WTC11 (cell line): ENCODE results near the gene FALEC. TPM values are rescaled to one million over a fixed set of nuclear protein-coding genes. Genes with fewer than 3 reads are reported as not detected.

ENCODE experiments used
- ELF4 ChIP-seq: sonication (generic); formaldehyde crosslinking; IDR thresholded peaks from 2 replicates; pipeline ENCODE4 v1.8.1; 2022; ENCODE audit warnings: low read depth, mild to moderate bottlenecking, moderate library complexity, missing genetic modification reagents
- FOXJ3 ChIP-seq: sonication (generic); formaldehyde crosslinking; IDR thresholded peaks from 2 replicates; pipeline ENCODE4 v1.9.0; 2021; ENCODE audit warnings: missing genetic modification reagents, mild to moderate bottlenecking, borderline replicate concordance
- GABPB1 ChIP-seq: sonication (generic); formaldehyde crosslinking; IDR thresholded peaks from 2 replicates; pipeline ENCODE4 v1.8.1; 2023; ENCODE audit warnings: mild to moderate bottlenecking, missing genetic modification reagents
- HMGA2 ChIP-seq: fragments of 250-450 bp; sonication (Bioruptor Pico); IDR thresholded peaks from 2 replicates; pipeline ENCODE4 v1.4.0; 2021; ENCODE audit warnings: mild to moderate bottlenecking, moderate library complexity
- IRF2 ChIP-seq: sonication (generic); formaldehyde crosslinking; IDR thresholded peaks from 2 replicates; pipeline ENCODE4 v1.8.0; 2022; ENCODE audit warnings: low read depth, missing genetic modification reagents, borderline replicate concordance
- JUN ChIP-seq: sonication (generic); formaldehyde crosslinking; IDR thresholded peaks from 2 replicates; pipeline ENCODE4 v1.8.0; 2023; ENCODE audit warnings: mild to moderate bottlenecking, missing genetic modification reagents
- KAT7 ChIP-seq: sonication (generic); formaldehyde crosslinking; IDR thresholded peaks from 2 replicates; pipeline ENCODE4 v1.8.1; 2023; ENCODE audit warnings: missing genetic modification reagents, mild to moderate bottlenecking, borderline replicate concordance
- MYBL2 ChIP-seq: sonication (generic); formaldehyde crosslinking; IDR thresholded peaks from 2 replicates; pipeline ENCODE4 v1.8.1; 2023; ENCODE audit warnings: mild to moderate bottlenecking, moderate library complexity, missing genetic modification reagents
- NFE2L1 ChIP-seq: sonication (generic); formaldehyde crosslinking; IDR thresholded peaks from 2 replicates; pipeline ENCODE4 v1.8.1; 2023; ENCODE audit warnings: missing genetic modification reagents
- OVOL2 ChIP-seq: fragments of 250-450 bp; sonication (Bioruptor Pico); IDR thresholded peaks from 2 replicates; pipeline ENCODE4 v1.9.0; 2021; ENCODE audit warnings: mild to moderate bottlenecking, borderline replicate concordance
- SP1 ChIP-seq: sonication (generic); formaldehyde crosslinking; conservative IDR thresholded peaks from 2 replicates; pipeline ENCODE4 v1.8.1; 2022; ENCODE audit warnings: missing genetic modification reagents
- TEAD4 ChIP-seq: sonication (generic); formaldehyde crosslinking; IDR thresholded peaks from 2 replicates; pipeline ENCODE4 v1.8.0; 2022; ENCODE audit warnings: mild to moderate bottlenecking, missing genetic modification reagents
- TP53 ChIP-seq: sonication (generic); formaldehyde crosslinking; IDR thresholded peaks from 2 replicates; pipeline ENCODE4 v1.8.1; 2023; ENCODE audit warnings: mild to moderate bottlenecking, missing genetic modification reagents
- ZNF138 ChIP-seq: sonication (generic); formaldehyde crosslinking; conservative IDR thresholded peaks from 2 replicates; pipeline ENCODE4 v1.8.1; 2022; ENCODE audit warnings: mild to moderate bottlenecking, moderate library complexity, missing genetic modification reagents
- ZNF219 ChIP-seq: sonication (generic); formaldehyde crosslinking; IDR thresholded peaks from 2 replicates; pipeline ENCODE4 v1.8.0; 2023; ENCODE audit warnings: missing genetic modification reagents, mild to moderate bottlenecking, borderline replicate concordance
- total RNA-seq: library from RNA; stranded (reverse); gene quantifications from 3 replicates; pipeline ENCODE4 v1.2.3, GENCODE V29; 2021
- TF ChIP-seq, protein P1 (sequence below): fragments of 250-450 bp; sonication (Bioruptor Pico); IDR thresholded peaks from 2 replicates; pipeline ENCODE4 v1.8.0; 2021; ENCODE audit warnings: mild to moderate bottlenecking
- TF ChIP-seq, protein P2 (sequence below): fragments of 200-600 bp; IDR thresholded peaks from 2 replicates; pipeline ENCODE4 v1.8.0; 2022; ENCODE audit warnings: antibody characterized with exemption
- TF ChIP-seq, protein P3 (sequence below): sonication (generic); formaldehyde crosslinking; IDR thresholded peaks from 2 replicates; pipeline ENCODE4 v1.8.0; 2022; ENCODE audit warnings: missing genetic modification reagents
- TF ChIP-seq, protein P4 (sequence below): sonication (generic); formaldehyde crosslinking; IDR thresholded peaks from 2 replicates; pipeline ENCODE4 v1.8.1; 2022; ENCODE audit warnings: low read depth, mild to moderate bottlenecking, moderate library complexity, missing genetic modification reagents, borderline replicate concordance
- TF ChIP-seq, protein P5 (sequence below): sonication (generic); formaldehyde crosslinking; IDR thresholded peaks from 2 replicates; pipeline ENCODE4 v1.8.1; 2023; ENCODE audit warnings: mild to moderate bottlenecking, missing genetic modification reagents, moderate library complexity
- TF ChIP-seq, protein P6 (sequence below): fragments of 250-450 bp; sonication (Bioruptor Pico); conservative IDR thresholded peaks from 2 replicates; pipeline ENCODE4 v1.9.0; 2021; ENCODE audit warnings: mild to moderate bottlenecking
- TF ChIP-seq, protein P7 (sequence below): sonication (generic); formaldehyde crosslinking; IDR thresholded peaks from 2 replicates; pipeline ENCODE4 v1.8.0; 2023; ENCODE audit warnings: missing genetic modification reagents
- TF ChIP-seq, protein P8 (sequence below): sonication (generic); formaldehyde crosslinking; IDR thresholded peaks from 2 replicates; pipeline ENCODE4 v1.8.1; 2023; ENCODE audit warnings: mild to moderate bottlenecking, missing genetic modification reagents, moderate library complexity
- TF ChIP-seq, protein P9 (sequence below): sonication (generic); formaldehyde crosslinking; IDR thresholded peaks from 2 replicates; pipeline ENCODE4 v1.8.1; 2023; ENCODE audit warnings: mild to moderate bottlenecking, missing genetic modification reagents

FALEC gene
- total RNA-seq, 1 experiment from 2014 or later, result 1.2 TPM

DNA sequence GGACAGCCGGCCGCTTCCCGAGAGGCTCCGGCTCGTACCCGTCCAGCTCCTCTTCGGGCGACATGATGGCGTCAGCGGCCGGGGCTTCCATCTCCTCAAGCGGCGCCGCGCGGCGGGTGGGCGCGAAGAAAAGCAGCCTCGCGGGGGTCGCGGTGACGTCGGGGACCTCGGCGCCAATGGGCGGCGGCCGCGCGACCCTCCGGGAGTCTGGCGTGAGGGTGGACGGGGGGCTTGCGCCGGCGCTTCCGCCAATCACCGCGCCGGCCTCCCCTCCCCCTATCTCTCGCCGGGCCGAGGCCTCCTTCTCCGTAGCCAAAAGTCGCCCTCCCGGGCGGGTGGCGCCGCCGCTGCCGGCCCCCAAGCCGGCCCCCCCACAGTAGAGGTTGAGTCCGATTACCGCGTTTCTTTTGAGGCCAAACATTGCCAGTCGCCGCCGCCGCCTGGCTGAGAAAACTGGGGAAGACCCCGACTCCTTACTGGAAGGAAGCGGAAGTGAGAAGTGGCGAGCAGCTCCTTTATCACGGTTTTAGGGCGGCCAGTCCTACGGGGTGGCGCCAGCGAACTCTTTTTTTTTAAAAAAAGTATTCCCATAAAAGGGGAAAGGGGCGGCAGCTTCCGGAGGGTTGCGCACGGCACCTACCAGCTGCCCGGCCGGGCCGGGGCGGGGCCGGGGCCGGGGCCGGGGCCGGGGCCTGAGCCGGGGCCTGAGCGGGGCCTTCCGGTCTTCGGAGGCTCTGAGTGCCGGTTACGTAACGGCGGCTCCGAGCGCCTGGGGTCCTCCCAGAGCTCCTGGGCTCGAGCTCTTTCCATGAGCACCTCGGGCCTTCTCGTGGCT is 63.8 kb downstream of the FALEC start, which contains the start of gene MCL1 (continued):
- peak; percentile 59 for TF ChIP-seq SP1 (CRISPR knock-in tag)
- peak; percentile 64; the same call in 1 of the 2 replicates for TF ChIP-seq GABPB1 (CRISPR knock-in tag)
- no peak for TF ChIP-seq KAT7
- TF ChIP-seq IRF2 (CRISPR knock-in tag), result no peak
- TF ChIP-seq, protein P1, sequence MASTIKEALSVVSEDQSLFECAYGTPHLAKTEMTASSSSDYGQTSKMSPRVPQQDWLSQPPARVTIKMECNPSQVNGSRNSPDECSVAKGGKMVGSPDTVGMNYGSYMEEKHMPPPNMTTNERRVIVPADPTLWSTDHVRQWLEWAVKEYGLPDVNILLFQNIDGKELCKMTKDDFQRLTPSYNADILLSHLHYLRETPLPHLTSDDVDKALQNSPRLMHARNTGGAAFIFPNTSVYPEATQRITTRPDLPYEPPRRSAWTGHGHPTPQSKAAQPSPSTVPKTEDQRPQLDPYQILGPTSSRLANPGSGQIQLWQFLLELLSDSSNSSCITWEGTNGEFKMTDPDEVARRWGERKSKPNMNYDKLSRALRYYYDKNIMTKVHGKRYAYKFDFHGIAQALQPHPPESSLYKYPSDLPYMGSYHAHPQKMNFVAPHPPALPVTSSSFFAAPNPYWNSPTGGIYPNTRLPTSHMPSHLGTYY (CRISPR knock-in tag), result no peak
- peak; percentile 65 for TF ChIP-seq NFE2L1 (CRISPR knock-in tag)
- no peak for TF ChIP-seq OVOL2 (CRISPR knock-in tag)
- TF ChIP-seq, protein P2, sequence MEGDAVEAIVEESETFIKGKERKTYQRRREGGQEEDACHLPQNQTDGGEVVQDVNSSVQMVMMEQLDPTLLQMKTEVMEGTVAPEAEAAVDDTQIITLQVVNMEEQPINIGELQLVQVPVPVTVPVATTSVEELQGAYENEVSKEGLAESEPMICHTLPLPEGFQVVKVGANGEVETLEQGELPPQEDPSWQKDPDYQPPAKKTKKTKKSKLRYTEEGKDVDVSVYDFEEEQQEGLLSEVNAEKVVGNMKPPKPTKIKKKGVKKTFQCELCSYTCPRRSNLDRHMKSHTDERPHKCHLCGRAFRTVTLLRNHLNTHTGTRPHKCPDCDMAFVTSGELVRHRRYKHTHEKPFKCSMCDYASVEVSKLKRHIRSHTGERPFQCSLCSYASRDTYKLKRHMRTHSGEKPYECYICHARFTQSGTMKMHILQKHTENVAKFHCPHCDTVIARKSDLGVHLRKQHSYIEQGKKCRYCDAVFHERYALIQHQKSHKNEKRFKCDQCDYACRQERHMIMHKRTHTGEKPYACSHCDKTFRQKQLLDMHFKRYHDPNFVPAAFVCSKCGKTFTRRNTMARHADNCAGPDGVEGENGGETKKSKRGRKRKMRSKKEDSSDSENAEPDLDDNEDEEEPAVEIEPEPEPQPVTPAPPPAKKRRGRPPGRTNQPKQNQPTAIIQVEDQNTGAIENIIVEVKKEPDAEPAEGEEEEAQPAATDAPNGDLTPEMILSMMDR, result no peak
- TF ChIP-seq JUN (CRISPR knock-in tag), result 0 out of 2 replicates have a peak, but pooled peaks have one; percentile 9
- TF ChIP-seq, protein P3, sequence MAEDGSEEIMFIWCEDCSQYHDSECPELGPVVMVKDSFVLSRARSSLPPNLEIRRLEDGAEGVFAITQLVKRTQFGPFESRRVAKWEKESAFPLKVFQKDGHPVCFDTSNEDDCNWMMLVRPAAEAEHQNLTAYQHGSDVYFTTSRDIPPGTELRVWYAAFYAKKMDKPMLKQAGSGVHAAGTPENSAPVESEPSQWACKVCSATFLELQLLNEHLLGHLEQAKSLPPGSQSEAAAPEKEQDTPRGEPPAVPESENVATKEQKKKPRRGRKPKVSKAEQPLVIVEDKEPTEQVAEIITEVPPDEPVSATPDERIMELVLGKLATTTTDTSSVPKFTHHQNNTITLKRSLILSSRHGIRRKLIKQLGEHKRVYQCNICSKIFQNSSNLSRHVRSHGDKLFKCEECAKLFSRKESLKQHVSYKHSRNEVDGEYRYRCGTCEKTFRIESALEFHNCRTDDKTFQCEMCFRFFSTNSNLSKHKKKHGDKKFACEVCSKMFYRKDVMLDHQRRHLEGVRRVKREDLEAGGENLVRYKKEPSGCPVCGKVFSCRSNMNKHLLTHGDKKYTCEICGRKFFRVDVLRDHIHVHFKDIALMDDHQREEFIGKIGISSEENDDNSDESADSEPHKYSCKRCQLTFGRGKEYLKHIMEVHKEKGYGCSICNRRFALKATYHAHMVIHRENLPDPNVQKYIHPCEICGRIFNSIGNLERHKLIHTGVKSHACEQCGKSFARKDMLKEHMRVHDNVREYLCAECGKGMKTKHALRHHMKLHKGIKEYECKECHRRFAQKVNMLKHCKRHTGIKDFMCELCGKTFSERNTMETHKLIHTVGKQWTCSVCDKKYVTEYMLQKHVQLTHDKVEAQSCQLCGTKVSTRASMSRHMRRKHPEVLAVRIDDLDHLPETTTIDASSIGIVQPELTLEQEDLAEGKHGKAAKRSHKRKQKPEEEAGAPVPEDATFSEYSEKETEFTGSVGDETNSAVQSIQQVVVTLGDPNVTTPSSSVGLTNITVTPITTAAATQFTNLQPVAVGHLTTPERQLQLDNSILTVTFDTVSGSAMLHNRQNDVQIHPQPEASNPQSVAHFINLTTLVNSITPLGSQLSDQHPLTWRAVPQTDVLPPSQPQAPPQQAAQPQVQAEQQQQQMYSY (CRISPR knock-in tag), result no peak
- no peak; the same call in 1 of the 2 replicates for TF ChIP-seq MYBL2 (CRISPR knock-in tag)
- TF ChIP-seq ZNF138 (CRISPR knock-in tag), result no peak
- TF ChIP-seq HMGA2 (CRISPR knock-in tag), result no peak
- no peak for TF ChIP-seq FOXJ3 (CRISPR knock-in tag)
- TF ChIP-seq, protein P4, sequence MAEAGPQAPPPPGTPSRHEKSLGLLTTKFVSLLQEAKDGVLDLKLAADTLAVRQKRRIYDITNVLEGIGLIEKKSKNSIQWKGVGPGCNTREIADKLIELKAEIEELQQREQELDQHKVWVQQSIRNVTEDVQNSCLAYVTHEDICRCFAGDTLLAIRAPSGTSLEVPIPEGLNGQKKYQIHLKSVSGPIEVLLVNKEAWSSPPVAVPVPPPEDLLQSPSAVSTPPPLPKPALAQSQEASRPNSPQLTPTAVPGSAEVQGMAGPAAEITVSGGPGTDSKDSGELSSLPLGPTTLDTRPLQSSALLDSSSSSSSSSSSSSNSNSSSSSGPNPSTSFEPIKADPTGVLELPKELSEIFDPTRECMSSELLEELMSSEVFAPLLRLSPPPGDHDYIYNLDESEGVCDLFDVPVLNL, result peak; percentile 10; the same call in 1 of the 2 replicates
- TF ChIP-seq, protein P5, sequence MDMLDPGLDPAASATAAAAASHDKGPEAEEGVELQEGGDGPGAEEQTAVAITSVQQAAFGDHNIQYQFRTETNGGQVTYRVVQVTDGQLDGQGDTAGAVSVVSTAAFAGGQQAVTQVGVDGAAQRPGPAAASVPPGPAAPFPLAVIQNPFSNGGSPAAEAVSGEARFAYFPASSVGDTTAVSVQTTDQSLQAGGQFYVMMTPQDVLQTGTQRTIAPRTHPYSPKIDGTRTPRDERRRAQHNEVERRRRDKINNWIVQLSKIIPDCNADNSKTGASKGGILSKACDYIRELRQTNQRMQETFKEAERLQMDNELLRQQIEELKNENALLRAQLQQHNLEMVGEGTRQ (CRISPR knock-in tag), result no peak
- no peak for TF ChIP-seq ZNF219 (CRISPR knock-in tag)
- TF ChIP-seq, protein P6, sequence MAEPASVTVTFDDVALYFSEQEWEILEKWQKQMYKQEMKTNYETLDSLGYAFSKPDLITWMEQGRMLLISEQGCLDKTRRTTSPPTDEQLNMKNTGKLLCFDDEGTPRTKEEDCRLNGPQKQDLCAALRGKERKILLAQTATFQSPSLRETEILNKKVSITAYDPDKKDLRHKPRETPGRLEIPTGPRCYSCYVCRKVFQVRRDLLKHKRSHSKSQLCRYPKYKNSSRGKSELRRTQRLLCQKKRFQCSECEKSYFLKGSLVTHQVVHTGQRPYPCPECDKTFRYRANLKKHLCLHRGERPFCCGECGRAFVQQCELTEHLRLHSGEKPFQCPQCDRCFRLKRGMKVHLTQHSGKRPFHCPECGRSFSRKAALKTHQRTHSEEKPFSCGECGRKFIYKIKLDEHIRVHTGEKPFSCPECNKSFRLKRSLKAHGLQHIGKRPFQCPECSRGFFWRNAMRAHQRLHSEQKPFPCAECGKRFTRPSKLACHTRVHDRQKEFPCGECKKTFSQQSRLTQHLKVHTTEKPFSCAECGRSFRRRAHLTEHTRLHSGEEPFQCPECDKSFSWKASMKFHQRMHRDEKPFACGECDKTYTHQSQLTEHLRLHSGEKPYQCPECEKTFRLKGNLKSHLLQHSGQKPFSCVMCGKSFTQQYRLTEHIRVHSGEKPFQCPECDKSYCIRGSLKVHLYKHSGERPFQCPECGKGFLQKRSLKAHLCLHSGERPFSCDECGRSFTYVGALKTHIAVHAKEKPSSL (CRISPR knock-in tag), result no peak
- TF ChIP-seq, protein P7, sequence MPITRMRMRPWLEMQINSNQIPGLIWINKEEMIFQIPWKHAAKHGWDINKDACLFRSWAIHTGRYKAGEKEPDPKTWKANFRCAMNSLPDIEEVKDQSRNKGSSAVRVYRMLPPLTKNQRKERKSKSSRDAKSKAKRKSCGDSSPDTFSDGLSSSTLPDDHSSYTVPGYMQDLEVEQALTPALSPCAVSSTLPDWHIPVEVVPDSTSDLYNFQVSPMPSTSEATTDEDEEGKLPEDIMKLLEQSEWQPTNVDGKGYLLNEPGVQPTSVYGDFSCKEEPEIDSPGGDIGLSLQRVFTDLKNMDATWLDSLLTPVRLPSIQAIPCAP (CRISPR knock-in tag), result no peak
- TF ChIP-seq, protein P8, sequence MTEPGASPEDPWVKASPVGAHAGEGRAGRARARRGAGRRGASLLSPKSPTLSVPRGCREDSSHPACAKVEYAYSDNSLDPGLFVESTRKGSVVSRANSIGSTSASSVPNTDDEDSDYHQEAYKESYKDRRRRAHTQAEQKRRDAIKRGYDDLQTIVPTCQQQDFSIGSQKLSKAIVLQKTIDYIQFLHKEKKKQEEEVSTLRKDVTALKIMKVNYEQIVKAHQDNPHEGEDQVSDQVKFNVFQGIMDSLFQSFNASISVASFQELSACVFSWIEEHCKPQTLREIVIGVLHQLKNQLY, result no peak
- no peak for TF ChIP-seq TEAD4 (CRISPR knock-in tag)
- no peak for TF ChIP-seq TP53 (CRISPR knock-in tag)
- TF ChIP-seq, protein P9, sequence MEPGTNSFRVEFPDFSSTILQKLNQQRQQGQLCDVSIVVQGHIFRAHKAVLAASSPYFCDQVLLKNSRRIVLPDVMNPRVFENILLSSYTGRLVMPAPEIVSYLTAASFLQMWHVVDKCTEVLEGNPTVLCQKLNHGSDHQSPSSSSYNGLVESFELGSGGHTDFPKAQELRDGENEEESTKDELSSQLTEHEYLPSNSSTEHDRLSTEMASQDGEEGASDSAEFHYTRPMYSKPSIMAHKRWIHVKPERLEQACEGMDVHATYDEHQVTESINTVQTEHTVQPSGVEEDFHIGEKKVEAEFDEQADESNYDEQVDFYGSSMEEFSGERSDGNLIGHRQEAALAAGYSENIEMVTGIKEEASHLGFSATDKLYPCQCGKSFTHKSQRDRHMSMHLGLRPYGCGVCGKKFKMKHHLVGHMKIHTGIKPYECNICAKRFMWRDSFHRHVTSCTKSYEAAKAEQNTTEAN (CRISPR knock-in tag), result peak; percentile 71; the same call in 1 of the 2 replicates
- TF ChIP-seq ELF4, result no peak
